SJCRH30 (cell line): ENCODE data around the gene ZNF614. TPM values are rescaled to one million over a fixed set of nuclear protein-coding genes. Genes with fewer than 3 reads are reported as not detected.
A peak's percentile ranks its signal among the peaks of the same experiment; 100 is the strongest.
"Not testable (repeated sequence)": the region's sequence is repeated elsewhere in the genome, so short reads cannot be mapped to it uniquely, and the experiment has no call there.

ENCODE experiments used
- DNase-seq, 2 experiments: peaks; one replicate each; pipeline ENCODE4 v3.0.0-alpha.2; 2015 to 2020
- H3K27ac ChIP-seq: fragments of 250-450 bp; sonication (Bioruptor Pico); 2 replicates; pipeline ENCODE4 v1.5.1; 2020; ENCODE audit warnings: mild to moderate bottlenecking, moderate library complexity
- H3K27me3 ChIP-seq: fragments of 250-450 bp; sonication (Bioruptor Pico); 2 replicates; pipeline ENCODE4 v1.5.1; 2020; ENCODE audit warnings: mild to moderate bottlenecking, moderate library complexity
- H3K36me3 ChIP-seq: fragments of 250-450 bp; sonication (Bioruptor Pico); 2 replicates; pipeline ENCODE4 v1.5.1; 2020; ENCODE audit warnings: mild to moderate bottlenecking, moderate library complexity
- H3K4me1 ChIP-seq: fragments of 250-450 bp; sonication (Bioruptor Pico); 2 replicates; pipeline ENCODE4 v1.5.1; 2020; ENCODE audit warnings: mild to moderate bottlenecking, moderate library complexity
- H3K4me3 ChIP-seq: fragments of 250-450 bp; sonication (Bioruptor Pico); 2 replicates; pipeline ENCODE4 v1.5.1; 2020; ENCODE audit warnings: mild to moderate bottlenecking, moderate library complexity
- H3K9me3 ChIP-seq: fragments of 250-450 bp; sonication (Bioruptor Pico); replicated peaks from 2 replicates; pipeline ENCODE4 v1.5.1; 2020; ENCODE audit warnings: mild to moderate bottlenecking, moderate library complexity
- total RNA-seq: library from RNA; depleted of rRNA; stranded (reverse); fragments of >200 nt; shearing (Covaris generic); gene quantifications from 2 replicates; pipeline ENCODE4 v1.2.3, GENCODE V29; 2014

ZNF614 gene
- total RNA-seq, 1 experiment from 2014 or later = 22.3 TPM

DNA sequence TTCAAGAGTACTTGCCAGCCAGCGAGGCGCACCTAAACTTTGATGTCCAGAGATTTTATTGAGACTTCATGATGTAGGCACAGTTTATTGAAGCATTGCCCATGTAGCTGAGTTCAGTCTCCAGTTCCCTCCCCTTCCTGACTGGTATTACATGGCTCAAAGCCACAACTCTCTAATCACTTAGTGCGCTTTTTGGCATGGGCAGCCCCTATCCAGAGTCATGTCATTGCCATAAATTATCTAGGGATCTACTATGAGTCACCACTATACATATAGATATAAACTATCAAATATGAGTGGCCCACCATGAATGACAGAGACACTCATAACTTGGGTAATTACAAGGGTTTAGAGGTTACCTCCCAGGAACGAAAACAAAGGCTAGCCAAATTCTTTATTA, 7.7 kb downstream of the ZNF614 start:
- H3K27ac ChIP-seq = no peak overlapping the region
- no peak overlapping the region for H3K4me3 ChIP-seq
- DNase-seq = no peak
- H3K36me3 ChIP-seq = peaks cover 98% of the 10 kb centered on the region
- H3K27me3 ChIP-seq = no peaks in the 10 kb centered on the region
- no peaks in the 10 kb centered on the region for H3K4me1 ChIP-seq
- H3K9me3 ChIP-seq = peaks cover 22% of the 10 kb centered on the region

DNA sequence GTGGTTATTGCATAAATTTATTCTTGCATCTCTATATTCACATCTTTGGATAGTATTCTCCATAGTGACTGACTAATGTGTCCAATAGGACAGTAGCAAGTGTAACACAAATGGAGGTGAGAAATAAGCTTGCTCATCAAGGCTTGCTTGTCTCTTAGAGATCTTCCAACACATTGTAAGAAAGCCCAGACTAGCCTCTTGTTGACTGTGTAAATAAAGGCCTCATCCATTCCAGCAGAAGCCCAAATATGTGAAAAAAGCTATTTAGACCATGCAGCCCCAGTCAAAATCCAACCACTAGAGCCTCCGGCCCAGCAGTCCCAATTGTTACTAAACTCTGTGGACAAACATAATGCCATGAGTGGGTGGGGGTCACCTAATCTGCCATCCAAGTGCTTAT, 17.5 kb downstream of the ZNF614 start:
- Histone ChIP-seq H3K4me3 (no peak overlapping the region), H3K9me3 (0 out of 2 replicates have a peak, but pooled peaks cover 1% of the 10 kb centered on the region), H3K27me3 (no peaks in the 10 kb centered on the region), H3K27ac (no peak overlapping the region), H3K36me3 (peaks cover 31% of the 10 kb centered on the region), H3K4me1 (peaks cover 4% of the 10 kb centered on the region; the same call in 1 of the 2 replicates)
- no peak for DNase-seq

DNA sequence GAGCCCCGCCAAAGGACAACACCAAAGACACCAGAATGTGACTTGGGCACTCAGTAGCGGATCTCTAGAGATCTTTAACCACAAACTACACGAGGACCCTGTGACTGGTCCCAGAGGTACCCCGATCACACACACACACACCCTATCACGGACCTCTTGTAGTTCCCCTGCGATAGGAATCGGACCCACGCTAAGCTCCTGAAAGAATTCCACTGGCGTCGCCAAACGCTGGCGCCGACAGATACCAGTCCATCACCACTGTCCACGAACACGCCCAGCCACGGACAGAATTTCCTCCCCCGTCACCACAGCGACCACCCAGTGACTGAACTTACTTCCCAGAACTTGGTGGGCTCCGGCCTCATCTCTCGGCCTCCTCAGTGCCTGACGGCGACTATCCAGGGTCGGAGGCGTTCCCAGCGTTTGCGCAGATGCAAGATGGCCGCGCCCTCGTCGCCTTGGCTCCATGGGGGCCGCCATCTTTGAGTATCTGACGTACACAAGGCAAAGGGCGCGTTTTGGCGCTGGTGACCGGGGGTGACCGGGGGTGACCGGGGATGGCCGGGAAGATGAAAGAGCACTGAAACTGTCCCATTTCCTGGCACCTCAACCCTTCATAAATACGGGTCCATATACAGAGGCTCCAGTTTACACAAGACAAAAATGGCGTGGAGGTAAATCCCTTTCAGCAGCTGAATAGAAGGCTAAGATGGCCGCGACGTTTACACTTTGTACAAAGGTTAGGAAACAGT, 20.2 kb downstream of the ZNF614 start, which contains the start of gene ZNF615:
ZNF615 (minus strand) TSS at position 406 of the 752 bp plus-strand sequence. CDS start 4,500 bp downstream, outside the sequence.
- Histone ChIP-seq H3K36me3 (peaks cover 9% of the 10 kb centered on the region), H3K9me3 (peaks cover 4% of the 10 kb centered on the region; the same call in 1 of the 2 replicates), H3K4me1 (peaks cover 4% of the 10 kb centered on the region; the same call in 1 of the 2 replicates), H3K27me3 (no peaks in the 10 kb centered on the region), H3K4me3 (peak within 1 kb of the TSS; percentile 83), H3K27ac (peak within 1 kb of the TSS; percentile 94)
- DNase-seq = peak; percentile 89 to 92

DNA sequence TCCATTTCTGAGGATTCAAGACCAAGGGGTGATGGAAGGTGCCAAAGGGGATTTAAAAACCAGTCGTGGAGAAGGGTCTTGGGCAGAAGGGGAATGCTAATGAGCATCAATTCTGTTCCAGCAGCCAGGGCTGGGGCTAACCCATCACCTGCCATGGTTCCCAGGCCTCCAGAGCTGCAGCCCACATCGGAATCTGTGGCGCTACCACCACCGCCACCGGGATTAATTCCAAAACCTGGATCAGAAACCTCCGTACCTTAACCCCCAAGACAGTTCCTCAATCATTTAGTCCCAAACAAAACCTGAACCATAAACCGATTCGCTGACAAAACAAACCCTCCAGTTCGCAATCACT, 20.8 kb downstream of the ZNF614 start:
- peaks cover 4% of the 10 kb centered on the region; the same call in 1 of the 2 replicates for H3K9me3 ChIP-seq
- peak overlapping the region; percentile 94 for H3K27ac ChIP-seq
- peak; percentile 10 to 41 for DNase-seq
- peaks cover 4% of the 10 kb centered on the region; the same call in 1 of the 2 replicates for H3K4me1 ChIP-seq
- H3K27me3 ChIP-seq = no peaks in the 10 kb centered on the region
- peaks cover 5% of the 10 kb centered on the region for H3K36me3 ChIP-seq
- H3K4me3 ChIP-seq = peak overlapping the region; percentile 83

DNA sequence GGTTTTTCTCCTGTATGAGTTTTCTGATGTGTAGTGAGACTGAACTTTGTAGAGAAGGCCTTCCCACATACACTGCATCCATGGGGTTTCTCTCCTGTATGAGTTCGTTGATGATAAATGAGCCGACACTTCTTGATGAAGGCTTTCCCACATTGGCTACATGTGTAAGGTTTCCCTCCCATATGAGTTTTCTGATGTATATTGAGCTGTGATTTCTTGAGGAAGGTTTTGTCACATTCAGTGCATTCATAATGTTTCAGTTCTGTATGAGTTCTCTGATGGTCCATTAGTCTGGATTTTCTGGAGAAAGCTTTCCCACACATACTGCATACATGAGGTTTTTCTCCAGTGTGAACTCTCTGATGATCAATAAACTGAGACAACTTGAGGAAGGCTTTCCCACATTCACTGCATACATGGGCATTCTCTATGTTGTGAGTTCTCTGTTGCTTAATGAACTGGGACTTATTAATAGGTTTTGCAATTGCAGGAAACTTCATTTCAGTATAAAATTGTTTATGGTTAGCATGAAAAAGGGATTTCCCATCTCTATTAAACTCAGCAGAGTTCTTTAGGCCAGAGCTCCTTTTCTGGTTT, 34.0 kb downstream of the ZNF614 start:
- no peak for DNase-seq
- no peak overlapping the region for H3K4me3 ChIP-seq
- H3K27ac ChIP-seq = no peak overlapping the region
- H3K9me3 ChIP-seq = peaks cover 47% of the 10 kb centered on the region
- H3K27me3 ChIP-seq = no peaks in the 10 kb centered on the region
- H3K4me1 ChIP-seq = no peaks in the 10 kb centered on the region
- peaks cover 63% of the 10 kb centered on the region for H3K36me3 ChIP-seq

DNA sequence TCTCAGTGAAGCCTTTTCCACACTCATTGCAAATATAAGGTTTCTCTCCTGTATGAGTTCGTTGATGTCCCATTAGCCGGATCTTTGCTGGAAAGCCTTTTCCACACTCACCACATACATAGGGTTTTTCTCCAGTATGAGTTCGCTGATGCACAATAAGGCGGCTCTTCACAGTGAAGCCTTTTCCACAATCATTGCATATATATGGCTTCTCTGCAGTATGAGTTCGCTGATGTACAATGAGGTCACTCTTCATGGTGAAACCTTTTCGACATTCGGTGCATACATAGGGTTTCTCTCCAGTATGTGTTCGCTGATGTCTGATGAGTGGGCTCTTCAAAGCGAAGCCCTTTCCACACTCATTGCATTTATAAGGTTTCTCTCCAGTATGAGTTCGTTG, 34.8 kb downstream of the ZNF614 start:
- peaks cover 56% of the 10 kb centered on the region for H3K36me3 ChIP-seq

DNA sequence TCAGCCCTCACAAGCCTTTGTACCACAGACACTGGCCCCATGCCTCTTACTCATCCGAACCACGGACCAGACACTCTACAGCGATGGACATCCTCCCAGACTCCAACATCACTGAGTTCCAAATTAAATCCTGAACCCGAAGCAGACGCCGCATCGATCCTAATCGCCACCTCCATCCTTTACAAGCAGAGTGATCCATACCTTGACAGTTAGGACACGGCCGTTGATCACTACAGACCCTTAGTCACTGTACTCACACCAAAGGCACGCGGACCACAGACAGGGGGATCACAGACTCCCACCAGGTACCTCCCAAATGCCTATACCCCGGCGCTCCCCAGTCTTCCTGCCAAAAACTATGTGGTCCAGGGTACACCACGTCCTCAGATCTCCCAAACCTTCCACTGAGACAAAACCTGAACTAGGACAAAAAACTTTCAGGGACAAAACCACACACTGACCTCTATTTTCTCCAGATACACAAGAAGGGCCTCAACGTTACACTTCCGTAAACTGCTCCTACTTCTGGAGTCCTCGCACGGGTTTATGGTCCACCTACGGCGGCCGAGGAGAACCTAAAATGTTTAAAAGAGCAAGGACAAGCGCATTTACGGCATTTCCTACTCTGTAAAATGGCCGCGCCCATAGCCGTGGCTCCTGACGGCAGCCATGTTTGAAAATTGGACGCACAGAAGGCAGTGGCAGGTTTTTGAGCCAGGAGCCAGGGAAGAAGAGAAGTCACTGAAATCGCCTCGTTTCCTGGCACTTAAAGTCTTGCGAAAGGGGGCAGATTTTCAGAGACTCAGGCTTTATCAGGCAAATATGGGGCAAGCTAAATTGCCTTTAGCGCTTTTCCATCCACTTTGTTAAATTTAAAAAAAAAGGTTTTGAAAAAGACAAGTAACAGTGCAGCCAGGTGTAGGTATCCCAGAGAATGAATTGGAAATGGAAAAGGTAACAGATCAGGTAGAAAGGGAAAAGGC, 41.6 kb downstream of the ZNF614 start, which contains the start of gene ZNF350:
ZNF350 (minus strand) TSS at position 532 of the 983 bp plus-strand sequence. CDS start 12,480 bp downstream, outside the sequence.
- Histone ChIP-seq H3K27ac (peak within 1 kb of the TSS; percentile 58), H3K36me3 (0 out of 2 replicates have a peak, but pooled peaks cover 3% of the 10 kb centered on the region), H3K9me3 (peaks cover 18% of the 10 kb centered on the region), H3K4me3 (peak within 1 kb of the TSS; percentile 76), H3K4me1 (no peaks in the 10 kb centered on the region), H3K27me3 (no peaks in the 10 kb centered on the region)
- peak; percentile 91 to 94 for DNase-seq

More for the DNA sequence above, 34.8 kb downstream of the ZNF614 start:
- Histone ChIP-seq H3K4me3 (no peak overlapping the region), H3K9me3 (peaks cover 44% of the 10 kb centered on the region), H3K4me1 (no peaks in the 10 kb centered on the region), H3K27me3 (no peaks in the 10 kb centered on the region), H3K27ac (no peak overlapping the region)
- DNase-seq = no peak

DNA sequence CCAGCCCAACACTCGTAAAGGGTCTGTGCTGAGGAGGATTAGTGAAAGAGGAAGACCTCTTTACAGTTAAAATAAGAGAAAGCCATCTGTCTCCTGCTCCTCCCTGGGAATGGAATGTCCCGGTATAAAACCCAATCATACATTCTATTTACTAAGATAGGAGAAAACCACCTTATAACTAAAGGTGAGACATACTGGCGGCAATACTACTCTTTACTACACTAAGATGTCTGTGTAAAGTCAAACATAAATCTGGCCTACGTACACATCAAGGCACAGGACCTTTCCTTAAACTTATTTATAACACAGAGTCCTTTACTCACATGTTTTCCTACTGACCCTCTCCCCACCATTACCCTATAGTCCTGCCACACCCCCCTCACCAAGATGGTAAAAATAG, 44.8 kb downstream of the ZNF614 start:
- no peak for DNase-seq
- H3K27ac ChIP-seq = no peak overlapping the region
- no peak overlapping the region for H3K4me3 ChIP-seq
- H3K27me3 ChIP-seq = no peaks in the 10 kb centered on the region
- H3K4me1 ChIP-seq = no peaks in the 10 kb centered on the region
- no peaks in the 10 kb centered on the region for H3K36me3 ChIP-seq
- peaks cover 30% of the 10 kb centered on the region for H3K9me3 ChIP-seq

DNA sequence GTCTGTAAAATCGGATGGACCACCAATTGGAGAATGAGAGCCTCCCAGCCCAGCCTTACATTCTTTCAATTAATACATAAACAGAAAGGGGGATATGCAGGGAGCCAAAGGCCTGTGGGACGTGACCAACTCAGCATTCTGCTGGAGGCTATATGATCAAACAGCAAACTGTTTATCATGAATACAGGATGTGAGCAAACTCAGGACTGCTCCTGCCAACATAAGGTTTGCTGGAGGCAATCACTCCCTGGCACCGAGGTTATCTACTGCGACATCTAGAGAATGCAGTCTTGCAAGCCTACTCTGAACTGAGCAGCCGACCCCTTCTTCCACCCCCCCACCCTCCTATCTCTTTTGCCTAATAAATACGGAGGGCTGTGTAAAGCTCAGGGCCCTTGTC, 47.3 kb downstream of the ZNF614 start:
- not testable (repeated sequence) for H3K27me3 ChIP-seq, H3K4me1 ChIP-seq, DNase-seq, H3K27ac ChIP-seq, H3K4me3 ChIP-seq, H3K36me3 ChIP-seq
- H3K9me3 ChIP-seq = peaks cover 21% of the 10 kb centered on the region

DNA sequence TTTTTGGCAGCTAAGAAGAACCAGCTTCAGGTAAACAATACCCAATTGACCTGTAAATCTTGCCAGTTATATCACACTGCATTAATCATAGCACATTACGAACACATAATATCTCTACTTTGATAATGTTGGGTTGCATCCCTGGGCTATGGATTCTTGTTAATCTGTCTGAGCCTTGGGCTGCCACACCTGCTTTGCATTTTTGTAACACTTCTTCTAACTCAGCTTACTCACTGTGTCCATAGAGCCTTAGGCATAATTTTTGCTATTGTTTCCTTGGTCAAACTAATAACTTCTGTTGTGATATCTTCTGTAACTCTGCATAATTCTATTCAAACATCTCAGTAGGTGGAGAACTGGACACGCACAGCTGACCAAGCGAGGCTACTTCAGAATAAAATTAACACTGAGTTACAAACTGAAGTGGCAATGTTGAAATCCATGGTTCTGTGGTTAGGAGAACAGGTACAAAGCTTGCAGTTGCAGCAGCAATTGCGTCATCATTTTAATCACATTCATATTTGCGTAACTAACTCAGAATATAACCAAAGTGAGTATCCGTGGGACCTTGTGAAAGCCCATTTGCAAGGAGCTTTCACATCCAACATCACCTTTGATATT, 48.0 kb downstream of the ZNF614 start:
- no peaks in the 10 kb centered on the region for H3K27me3 ChIP-seq
- no peaks in the 10 kb centered on the region for H3K4me1 ChIP-seq
- no peak for DNase-seq
- H3K27ac ChIP-seq = no peak overlapping the region
- no peak overlapping the region for H3K4me3 ChIP-seq
- no peaks in the 10 kb centered on the region for H3K36me3 ChIP-seq
- peaks cover 18% of the 10 kb centered on the region for H3K9me3 ChIP-seq

DNA sequence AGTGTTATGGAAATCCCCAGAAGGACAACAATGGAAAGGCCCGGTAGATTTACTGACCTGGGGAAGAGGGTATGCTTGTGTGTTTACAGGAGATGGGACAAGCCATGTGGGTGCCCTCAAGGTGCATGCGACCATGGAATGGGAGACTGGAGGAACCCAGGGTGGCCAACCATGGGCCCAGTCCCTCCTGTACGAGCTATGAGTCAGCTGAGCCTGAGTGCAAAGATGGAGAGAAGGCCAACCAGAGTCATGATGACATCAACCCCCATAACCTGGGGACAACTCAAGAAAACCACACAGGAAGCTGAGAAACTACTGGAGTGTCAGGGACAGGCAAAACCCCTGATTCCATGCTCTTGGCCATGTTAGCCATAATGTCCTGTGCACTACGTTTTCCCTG, 49.3 kb downstream of the ZNF614 start:
- no peak overlapping the region for H3K27ac ChIP-seq
- H3K36me3 ChIP-seq = peaks cover 2% of the 10 kb centered on the region
- no peaks in the 10 kb centered on the region for H3K4me1 ChIP-seq
- no peak overlapping the region for H3K4me3 ChIP-seq
- DNase-seq = no peak
- H3K9me3 ChIP-seq = peaks cover 18% of the 10 kb centered on the region
- no peaks in the 10 kb centered on the region for H3K27me3 ChIP-seq

DNA sequence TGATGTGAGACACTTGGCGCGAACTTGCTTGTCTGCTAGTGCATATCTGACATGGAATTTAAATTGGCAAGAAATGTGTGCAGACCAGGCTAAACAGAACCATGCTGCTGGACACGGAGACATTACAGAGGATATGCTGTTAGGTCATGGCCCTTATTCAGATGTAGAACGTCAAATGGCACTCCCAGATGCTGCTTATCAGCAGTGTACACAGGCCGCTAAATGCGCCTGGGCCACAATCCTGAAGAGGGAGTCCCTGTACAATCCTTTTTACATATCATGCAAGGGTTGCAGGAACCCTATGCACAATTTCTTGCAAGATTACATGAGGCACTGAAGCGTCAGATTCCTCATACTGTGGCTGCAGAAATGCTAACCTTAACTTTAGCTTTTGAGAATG, 50.8 kb downstream of the ZNF614 start:
- no peaks in the 10 kb centered on the region for H3K4me1 ChIP-seq
- no peak for DNase-seq
- H3K27ac ChIP-seq = no peak overlapping the region
- no peaks in the 10 kb centered on the region for H3K27me3 ChIP-seq
- no peak overlapping the region for H3K4me3 ChIP-seq
- peaks cover 29% of the 10 kb centered on the region for H3K9me3 ChIP-seq
- H3K36me3 ChIP-seq = peaks cover 16% of the 10 kb centered on the region

DNA sequence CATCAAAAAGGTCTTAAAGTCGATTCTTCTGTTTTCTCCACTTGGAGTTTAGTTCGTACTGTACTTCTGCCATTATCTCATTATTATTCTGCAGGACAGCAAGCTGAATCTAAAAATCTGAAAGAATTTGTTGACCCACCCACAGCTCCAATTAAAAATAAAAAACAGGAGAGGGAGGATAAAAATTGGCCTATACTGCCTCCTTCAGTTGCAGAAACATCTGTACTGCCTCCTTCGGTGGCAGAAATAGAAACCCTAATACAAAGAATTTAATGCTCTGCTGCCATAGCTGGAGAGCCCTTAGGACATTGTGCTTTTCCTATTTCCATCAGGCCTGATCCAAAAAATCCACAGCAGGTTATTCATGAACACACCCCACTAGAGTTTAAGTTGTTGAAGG, 51.3 kb downstream of the ZNF614 start:
- Histone ChIP-seq H3K36me3 (peaks cover 19% of the 10 kb centered on the region), H3K4me3 (no peak overlapping the region), H3K4me1 (no peaks in the 10 kb centered on the region), H3K27me3 (no peaks in the 10 kb centered on the region), H3K27ac (no peak overlapping the region), H3K9me3 (peaks cover 34% of the 10 kb centered on the region)
- no peak for DNase-seq

DNA sequence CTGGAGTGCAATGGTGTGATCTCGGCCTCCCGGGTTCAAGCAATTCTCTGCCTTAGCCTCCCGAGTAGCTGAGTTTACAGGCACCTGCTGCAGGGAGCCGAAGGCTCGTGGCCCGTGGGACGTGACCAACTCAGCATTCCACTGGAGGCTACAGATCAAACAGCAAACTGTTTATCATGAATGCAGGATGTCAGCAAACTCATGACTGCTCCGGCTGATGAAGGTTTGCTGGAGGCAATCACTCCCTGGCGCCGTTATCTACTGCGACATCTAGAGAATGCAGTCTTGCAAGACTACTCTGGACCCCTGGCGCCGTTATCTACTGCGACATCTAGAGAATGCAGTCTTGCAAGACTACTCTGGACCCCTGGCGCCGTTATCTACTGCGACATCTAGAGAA, 52.4 kb downstream of the ZNF614 start:
- peaks cover 43% of the 10 kb centered on the region for H3K9me3 ChIP-seq
- not testable (repeated sequence) for DNase-seq, H3K4me1 ChIP-seq, H3K4me3 ChIP-seq, H3K27me3 ChIP-seq, H3K27ac ChIP-seq
- H3K36me3 ChIP-seq = peaks cover 29% of the 10 kb centered on the region
